IMR-90 (cell line): Measurements from ENCODE around the gene PRRG1.

Experiments
- BHLHE40 ChIP-seq: fragments of 150-350 bp; IDR thresholded peaks from 2 replicates; pipeline ENCODE4 v1.6.1; 2016; ENCODE audit warnings: mild to moderate bottlenecking, low read depth, low read length
- CEBPB ChIP-seq: IDR thresholded peaks from 2 replicates; pipeline ENCODE4 v1.6.1; 2012; ENCODE audit warnings: low read depth, low read length, improper control_type of control experiment
- FOS ChIP-seq: fragments of 150-350 bp; IDR thresholded peaks from 2 replicates; pipeline ENCODE4 v1.6.1; 2016; ENCODE audit warnings: low read depth, low read length
- MAFK ChIP-seq: IDR thresholded peaks from 2 replicates; pipeline ENCODE4 v1.6.1; 2012; ENCODE audit warnings: low read depth, low read length, improper control_type of control experiment
- MXI1 ChIP-seq: IDR thresholded peaks from 2 replicates; pipeline ENCODE4 v1.6.1; 2012; ENCODE audit warnings: low read depth, mild to moderate bottlenecking, low read length, moderate library complexity, borderline replicate concordance
- NFE2L2 ChIP-seq: fragments of 150-350 bp; IDR thresholded peaks from 2 replicates; pipeline ENCODE4 v1.6.1; 2016; ENCODE audit warnings: low read depth, mild to moderate bottlenecking, low read length
- POLR2A ChIP-seq: IDR thresholded peaks from 2 replicates; pipeline ENCODE4 v1.6.1; 2012; ENCODE audit warnings: mild to moderate bottlenecking, low read depth, low read length
- RAD21 ChIP-seq: IDR thresholded peaks from 2 replicates; pipeline ENCODE4 v1.6.1; 2012; ENCODE audit warnings: low read length, improper control_type of control experiment
- RCOR1 ChIP-seq: IDR thresholded peaks from 2 replicates; pipeline ENCODE4 v1.6.1; 2012; ENCODE audit warnings: mild to moderate bottlenecking, low read length, improper control_type of control experiment; ENCODE audit not compliant: insufficient replicate concordance
- RFX5 ChIP-seq: IDR thresholded peaks from 2 replicates; pipeline ENCODE4 v1.8.0; 2012; ENCODE audit warnings: low read depth, mild to moderate bottlenecking, low read length, moderate library complexity
- SMC3 ChIP-seq: fragments of 150-350 bp; IDR thresholded peaks from 2 replicates; pipeline ENCODE4 v1.6.1; 2016; ENCODE audit warnings: low read depth, mild to moderate bottlenecking, antibody characterized with exemption, low read length, moderate library complexity
- TF ChIP-seq, protein P1 (sequence below): fragments of 150-350 bp; IDR thresholded peaks from 2 replicates; pipeline ENCODE4 v1.6.1; 2017; ENCODE audit warnings: mild to moderate bottlenecking, antibody characterized with exemption, low read length, low read depth
- TF ChIP-seq, protein P2 (sequence below): conservative IDR thresholded peaks from 2 replicates; pipeline ENCODE4 v1.5.1; 2012; ENCODE audit warnings: mild to moderate bottlenecking, low read depth, low read length, improper control_type of control experiment

DNA sequence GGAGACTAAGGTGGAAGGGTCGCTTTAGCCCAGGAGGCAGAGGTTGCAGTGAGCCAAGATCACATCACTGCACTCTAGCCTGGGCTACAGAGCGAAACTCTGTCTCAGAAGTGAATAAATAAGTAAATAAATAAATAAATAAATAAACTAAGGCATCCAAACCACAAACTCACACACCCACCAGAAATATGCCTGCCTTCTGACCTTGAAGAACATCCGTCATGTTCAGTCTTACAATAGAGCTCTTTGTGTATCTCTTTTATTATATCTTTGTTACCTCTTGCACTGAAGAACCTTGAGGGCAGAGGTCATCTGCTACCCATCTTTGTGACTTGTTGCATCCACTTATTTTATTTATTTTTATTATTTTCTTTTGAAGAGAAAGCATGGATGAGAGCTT lies 71.6 kb downstream of the PRRG1 start:
- TF ChIP-seq POLR2A (no peak), BHLHE40 (no peak), MAFK (no peak), FOS (no peak), RFX5 (no peak), MXI1 (no peak), CEBPB (no peak), RCOR1 (no peak), SMC3 (no peak), RAD21 (no peak), NFE2L2 (no peak)
- TF ChIP-seq, protein P1, sequence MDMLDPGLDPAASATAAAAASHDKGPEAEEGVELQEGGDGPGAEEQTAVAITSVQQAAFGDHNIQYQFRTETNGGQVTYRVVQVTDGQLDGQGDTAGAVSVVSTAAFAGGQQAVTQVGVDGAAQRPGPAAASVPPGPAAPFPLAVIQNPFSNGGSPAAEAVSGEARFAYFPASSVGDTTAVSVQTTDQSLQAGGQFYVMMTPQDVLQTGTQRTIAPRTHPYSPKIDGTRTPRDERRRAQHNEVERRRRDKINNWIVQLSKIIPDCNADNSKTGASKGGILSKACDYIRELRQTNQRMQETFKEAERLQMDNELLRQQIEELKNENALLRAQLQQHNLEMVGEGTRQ, result no peak
- TF ChIP-seq, protein P2, sequence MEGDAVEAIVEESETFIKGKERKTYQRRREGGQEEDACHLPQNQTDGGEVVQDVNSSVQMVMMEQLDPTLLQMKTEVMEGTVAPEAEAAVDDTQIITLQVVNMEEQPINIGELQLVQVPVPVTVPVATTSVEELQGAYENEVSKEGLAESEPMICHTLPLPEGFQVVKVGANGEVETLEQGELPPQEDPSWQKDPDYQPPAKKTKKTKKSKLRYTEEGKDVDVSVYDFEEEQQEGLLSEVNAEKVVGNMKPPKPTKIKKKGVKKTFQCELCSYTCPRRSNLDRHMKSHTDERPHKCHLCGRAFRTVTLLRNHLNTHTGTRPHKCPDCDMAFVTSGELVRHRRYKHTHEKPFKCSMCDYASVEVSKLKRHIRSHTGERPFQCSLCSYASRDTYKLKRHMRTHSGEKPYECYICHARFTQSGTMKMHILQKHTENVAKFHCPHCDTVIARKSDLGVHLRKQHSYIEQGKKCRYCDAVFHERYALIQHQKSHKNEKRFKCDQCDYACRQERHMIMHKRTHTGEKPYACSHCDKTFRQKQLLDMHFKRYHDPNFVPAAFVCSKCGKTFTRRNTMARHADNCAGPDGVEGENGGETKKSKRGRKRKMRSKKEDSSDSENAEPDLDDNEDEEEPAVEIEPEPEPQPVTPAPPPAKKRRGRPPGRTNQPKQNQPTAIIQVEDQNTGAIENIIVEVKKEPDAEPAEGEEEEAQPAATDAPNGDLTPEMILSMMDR, result no peak
